Measurements from ENCODE around the gene HAVCR1. TPM values are rescaled to one million over a fixed set of nuclear protein-coding genes. Genes with fewer than 3 reads are reported as not detected.

HAVCR1 gene
- total and polyA plus RNA-seq, 2 donors (not counting 1 experiment from before 2014, with no cell fraction given) = not detected

DNA sequence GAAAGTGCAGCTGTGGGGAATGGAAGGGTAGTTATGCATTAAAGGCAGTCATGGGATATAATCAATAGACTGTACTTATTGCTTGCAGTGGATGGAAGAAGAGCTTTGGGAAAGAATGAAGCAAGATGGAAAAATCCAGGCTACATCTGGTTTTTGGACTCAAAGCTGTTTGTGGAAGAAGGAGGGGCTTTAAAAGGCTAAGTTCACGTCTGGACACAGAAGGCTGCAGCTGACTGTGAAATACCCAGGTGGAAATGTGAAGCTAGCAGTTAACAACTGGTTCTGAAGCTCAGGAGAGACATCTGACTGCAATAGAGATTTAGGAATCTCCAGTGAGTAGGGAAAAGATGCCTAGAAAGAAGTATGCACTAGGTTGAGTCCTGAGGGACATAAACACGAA lies 52.7 kb downstream of the HAVCR1 start:
- H3K4me1 ChIP-seq (ENCODE audit: control insufficient read depth in 2 of 2, insufficient read depth in 2 of 2, low read length in 2 of 2) = no peaks in the 10 kb centered on the region
- H3K36me3 ChIP-seq (replicated peaks in 1 of 2; ENCODE audit: control extremely low read depth in 1 of 2, control insufficient read depth in 1 of 2, extremely low read depth in 1 of 2, insufficient read depth in 2 of 2, low read length in 1 of 2) = no peaks in the 10 kb centered on the region
- H3K9me3 ChIP-seq (ENCODE audit: control extremely low read depth in 1 of 3, control insufficient read depth in 2 of 3, insufficient read depth in 1 of 3, low read length in 2 of 3) = peaks cover 0 to 7% (median 0%) of the 10 kb centered on the region in 3 donors
- 95% methylated on average over 2 of the region's 2 CpGs for WGBS (ENCODE audit: insufficient coverage)
- ChIA-PET POLR2A (no interaction called here), CTCF (no interaction called here)
- H3K4me2 ChIP-seq (replicated peaks; ENCODE audit: low read depth, low read length, poor library complexity, severe bottlenecking) = no peak overlapping the region
- H4K20me1 ChIP-seq (ENCODE audit: control insufficient read depth, insufficient read depth, low read length, poor library complexity, severe bottlenecking) = no peaks in the 10 kb centered on the region
- no peak for DNase-seq
- H3K27me3 ChIP-seq (replicated peaks in 1 of 4; ENCODE audit: control extremely low read depth in 1 of 4, control insufficient read depth in 3 of 4, insufficient read depth in 4 of 4, low read length in 3 of 4) = peaks cover 0 to 6% (median 0%) of the 10 kb centered on the region in 4 experiments
- peaks cover 16% of the 10 kb centered on the region for H3K27me3 Mint-ChIP-seq
- no peak overlapping the region for H3K4me3 ChIP-seq (ENCODE audit: control extremely low read depth in 1 of 5, extremely low read depth in 1 of 5, insufficient read depth in 1 of 5, low read depth in 2 of 5, low read length in 4 of 5)
- no peak overlapping the region for H3K27ac ChIP-seq (ENCODE audit: low read length in 2 of 2)
- ATAC-seq (ENCODE audit: low read depth) = no peak
- H3K9me3 Mint-ChIP-seq (ENCODE audit: insufficient read depth) = peaks cover 3% of the 10 kb centered on the region
- H2AFZ ChIP-seq (ENCODE audit: insufficient read depth, low read depth, low read length, poor library complexity, severe bottlenecking) = no peak overlapping the region
- H3K27ac Mint-ChIP-seq = no peak overlapping the region
- no peak overlapping the region for H3K4me3 Mint-ChIP-seq
- intact Hi-C loops (cut with micrococcal nuclease) = no loop called here
- no peak for TF ChIP-seq EZH2 (IDR thresholded peaks at IDR 0.05; ENCODE audit: borderline replicate concordance, insufficient read depth, low read depth, low read length, poor library complexity, severe bottlenecking)
- TF ChIP-seq, protein P1, sequence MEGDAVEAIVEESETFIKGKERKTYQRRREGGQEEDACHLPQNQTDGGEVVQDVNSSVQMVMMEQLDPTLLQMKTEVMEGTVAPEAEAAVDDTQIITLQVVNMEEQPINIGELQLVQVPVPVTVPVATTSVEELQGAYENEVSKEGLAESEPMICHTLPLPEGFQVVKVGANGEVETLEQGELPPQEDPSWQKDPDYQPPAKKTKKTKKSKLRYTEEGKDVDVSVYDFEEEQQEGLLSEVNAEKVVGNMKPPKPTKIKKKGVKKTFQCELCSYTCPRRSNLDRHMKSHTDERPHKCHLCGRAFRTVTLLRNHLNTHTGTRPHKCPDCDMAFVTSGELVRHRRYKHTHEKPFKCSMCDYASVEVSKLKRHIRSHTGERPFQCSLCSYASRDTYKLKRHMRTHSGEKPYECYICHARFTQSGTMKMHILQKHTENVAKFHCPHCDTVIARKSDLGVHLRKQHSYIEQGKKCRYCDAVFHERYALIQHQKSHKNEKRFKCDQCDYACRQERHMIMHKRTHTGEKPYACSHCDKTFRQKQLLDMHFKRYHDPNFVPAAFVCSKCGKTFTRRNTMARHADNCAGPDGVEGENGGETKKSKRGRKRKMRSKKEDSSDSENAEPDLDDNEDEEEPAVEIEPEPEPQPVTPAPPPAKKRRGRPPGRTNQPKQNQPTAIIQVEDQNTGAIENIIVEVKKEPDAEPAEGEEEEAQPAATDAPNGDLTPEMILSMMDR (IDR thresholded peaks at IDR 0.05) = no peak
- H3K4me1 Mint-ChIP-seq = no peaks in the 10 kb centered on the region
- no peak overlapping the region for H3K9ac ChIP-seq (ENCODE audit: low read length)
- H3K79me2 ChIP-seq (ENCODE audit: control insufficient read depth, insufficient read depth, low read length) = no peaks in the 10 kb centered on the region

DNA sequence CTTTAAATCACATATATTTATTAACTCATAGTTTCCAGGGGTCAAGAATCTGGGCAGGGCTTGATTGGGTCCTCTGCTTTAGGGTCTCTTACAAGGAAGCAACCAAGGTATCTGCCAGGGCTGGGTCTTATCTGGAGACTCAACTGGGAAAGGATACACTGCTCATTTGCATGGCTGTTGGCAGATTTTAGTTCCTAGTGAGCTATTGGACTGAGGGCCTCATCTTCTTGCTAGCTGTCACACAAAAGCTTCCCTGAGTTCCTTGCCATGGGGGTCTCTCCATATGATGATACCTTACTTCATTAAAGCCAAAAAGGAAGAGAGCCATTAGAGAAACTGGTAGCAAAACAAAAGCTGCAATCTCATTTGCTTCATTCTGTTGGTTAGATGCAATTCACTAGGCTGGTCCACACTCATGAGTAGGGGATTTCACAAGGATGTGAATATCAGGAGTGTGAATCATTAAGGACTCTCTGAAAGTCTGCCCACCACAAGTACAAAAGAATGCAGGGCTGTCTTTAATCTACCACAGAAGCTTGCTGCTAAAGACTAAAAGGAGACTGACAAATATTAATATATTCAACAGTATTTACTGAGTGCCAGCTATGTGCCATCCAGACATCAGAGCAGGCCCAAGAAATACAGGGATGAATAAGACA lies 53.9 kb downstream of the HAVCR1 start:
- ChIA-PET POLR2A (no interaction called here), CTCF (interaction anchor here (0.7 kb wide), 1 partner anchor 22 kb away, joined by 3 read pairs; no protein-coding TSS in a partner anchor)
- H3K4me3 ChIP-seq (ENCODE audit: control extremely low read depth in 1 of 5, extremely low read depth in 1 of 5, insufficient read depth in 1 of 5, low read depth in 2 of 5, low read length in 4 of 5) = no peak overlapping the region
- Mint-ChIP-seq H3K9me3 (ENCODE audit: insufficient read depth) (peaks cover 3% of the 10 kb centered on the region), H3K4me1 (no peaks in the 10 kb centered on the region), H3K27me3 (peaks cover 16% of the 10 kb centered on the region), H3K4me3 (no peak overlapping the region), H3K27ac (no peak overlapping the region)
- no peaks in the 10 kb centered on the region for H3K4me1 ChIP-seq (ENCODE audit: control insufficient read depth in 2 of 2, insufficient read depth in 2 of 2, low read length in 2 of 2)
- H3K36me3 ChIP-seq (replicated peaks in 1 of 2; ENCODE audit: control extremely low read depth in 1 of 2, control insufficient read depth in 1 of 2, extremely low read depth in 1 of 2, insufficient read depth in 2 of 2, low read length in 1 of 2) = no peaks in the 10 kb centered on the region
- peaks cover 0 to 6% (median 0%) of the 10 kb centered on the region in 4 experiments for H3K27me3 ChIP-seq (replicated peaks in 1 of 4; ENCODE audit: control extremely low read depth in 1 of 4, control insufficient read depth in 3 of 4, insufficient read depth in 4 of 4, low read length in 3 of 4)
- H3K27ac ChIP-seq (ENCODE audit: low read length in 2 of 2) = no peak overlapping the region
- H2AFZ ChIP-seq (ENCODE audit: insufficient read depth, low read depth, low read length, poor library complexity, severe bottlenecking) = no peak overlapping the region
- H3K4me2 ChIP-seq (replicated peaks; ENCODE audit: low read depth, low read length, poor library complexity, severe bottlenecking) = no peak overlapping the region
- H3K9ac ChIP-seq (ENCODE audit: low read length) = no peak overlapping the region
- DNase-seq (no peak), ATAC-seq (ENCODE audit: low read depth) (no peak)
- H4K20me1 ChIP-seq (ENCODE audit: control insufficient read depth, insufficient read depth, low read length, poor library complexity, severe bottlenecking) = no peaks in the 10 kb centered on the region
- peaks cover 0 to 7% (median 3%) of the 10 kb centered on the region in 3 donors for H3K9me3 ChIP-seq (ENCODE audit: control extremely low read depth in 1 of 3, control insufficient read depth in 2 of 3, insufficient read depth in 1 of 3, low read length in 2 of 3)
- intact Hi-C loops (cut with micrococcal nuclease) = no loop called here
- no peaks in the 10 kb centered on the region for H3K79me2 ChIP-seq (ENCODE audit: control insufficient read depth, insufficient read depth, low read length)
- TF ChIP-seq, protein P1 (IDR thresholded peaks at IDR 0.05) = no peak
- no peak for TF ChIP-seq EZH2 (IDR thresholded peaks at IDR 0.05; ENCODE audit: borderline replicate concordance, insufficient read depth, low read depth, low read length, poor library complexity, severe bottlenecking)
